HL-60/S4 treated with phorbol 12-myristate 13-acetate at 8.2 ng/mL for 4 days and 3 days (cell line): ENCODE data around the gene ZNF593.

Experiments
- in situ Hi-C: fragments of 300-500 bp; cut with MboI; formaldehyde crosslinking; loops from 2 replicates; pipeline ENCODE4 v1.15.0; 2022; ENCODE audit warnings: low sequenced_read_pairs

ZNF593 gene

GRCh38 chr1:26145960-26146294 lies 23.8 kb upstream of the ZNF593 start:
- in situ Hi-C loops = no loop called here

DNA sequence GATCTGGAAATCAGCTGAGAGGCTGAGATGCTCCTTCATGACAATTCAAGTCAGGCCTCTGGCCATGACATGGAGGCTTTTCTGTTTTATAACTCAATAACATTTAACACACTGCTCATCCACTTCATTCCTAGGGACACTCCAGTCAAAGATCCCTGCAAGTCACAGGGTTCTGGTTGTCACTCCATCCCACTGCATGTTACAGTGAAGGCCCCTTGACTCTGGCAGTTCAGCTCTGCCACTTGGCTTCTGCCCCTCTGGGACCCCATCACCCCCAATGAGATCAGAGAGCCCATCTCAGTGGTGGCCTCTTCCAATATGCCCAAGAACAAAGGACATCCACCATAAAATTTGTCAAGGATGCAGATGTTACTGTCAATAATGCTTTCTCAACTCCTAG lies 20.8 kb upstream of the ZNF593 start:
- in situ Hi-C loops = no loop called here

DNA sequence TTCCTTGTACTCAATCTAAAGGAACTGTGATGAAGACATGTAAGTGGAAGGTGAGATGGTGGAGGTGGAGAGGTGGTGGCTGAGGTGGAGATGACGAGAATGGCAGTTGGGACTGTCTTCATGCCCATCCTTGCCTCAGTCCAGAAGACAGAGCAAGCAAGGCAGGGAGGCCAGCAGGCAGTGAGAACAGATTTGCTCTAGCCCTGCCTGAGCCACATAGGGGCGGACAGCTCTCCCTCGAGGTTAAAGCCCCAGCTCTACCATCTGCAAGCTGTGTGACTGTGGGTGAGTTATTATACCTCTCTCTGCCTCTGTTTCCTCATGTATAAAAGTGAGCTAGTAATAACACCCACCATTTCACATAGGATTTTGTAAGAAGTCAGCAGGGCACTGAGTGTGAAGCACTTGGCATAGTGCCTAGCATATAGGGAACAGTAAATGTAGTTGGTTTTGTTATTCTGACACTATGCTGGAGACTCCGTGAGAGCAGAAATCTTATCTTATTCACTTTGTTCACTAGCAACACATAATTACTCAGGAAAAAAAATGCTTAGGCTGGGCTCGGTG lies 15.7 kb upstream of the ZNF593 start:
- in situ Hi-C loops = loop anchor here (10.0 kb wide), 1 partner anchor 49 kb away; no protein-coding TSS in a partner anchor

GRCh38 chr1:26154750-26155149 lies 15.0 kb upstream of the ZNF593 start:
- in situ Hi-C loops = loop anchor here (10.0 kb wide), 1 partner anchor 50 kb away; no protein-coding TSS in a partner anchor

- in situ Hi-C loops = loop anchor here (10.0 kb wide), 1 partner anchor 51 kb away; no protein-coding TSS in a partner anchor
Measured at GRCh38 chr1:26155370-26156284, 14.1 kb upstream of the ZNF593 start.

- in situ Hi-C loops = loop anchor here (10.0 kb wide), 1 partner anchor 52 kb away; no protein-coding TSS in a partner anchor
Measured at GRCh38 chr1:26156285-26157038, 13.2 kb upstream of the ZNF593 start.

DNA sequence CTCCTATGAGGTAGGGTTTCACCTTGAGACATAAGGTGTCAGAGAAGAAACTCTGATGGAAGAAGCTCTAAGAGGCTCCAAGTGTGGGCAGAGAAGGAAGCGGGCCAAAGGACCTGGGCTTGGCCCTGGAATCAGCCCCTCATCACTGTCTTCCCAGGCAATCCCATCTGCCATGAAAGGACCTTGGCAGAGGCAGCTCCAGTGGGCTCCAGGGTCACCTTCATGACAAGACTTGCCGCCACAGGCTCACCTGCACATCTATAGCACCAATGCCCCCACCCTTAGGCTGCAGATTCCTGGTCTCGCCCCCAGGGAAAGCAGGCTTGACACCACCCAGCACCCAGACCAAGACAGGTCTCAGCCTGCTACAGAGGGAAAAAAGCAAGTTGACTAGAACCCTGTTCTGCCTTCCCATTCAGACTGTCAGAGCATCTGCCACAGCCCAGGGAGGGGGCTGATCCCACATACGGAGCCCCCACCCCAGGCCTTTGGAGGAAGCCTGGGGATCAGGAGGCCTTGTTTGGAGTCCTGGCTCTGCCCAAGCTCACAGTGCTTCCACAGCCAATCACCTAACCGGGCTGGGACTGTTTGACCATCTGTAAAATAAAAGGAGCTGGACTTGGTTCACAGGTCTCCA lies 11.3 kb upstream of the ZNF593 start:
- in situ Hi-C loops = loop anchor here (10.0 kb wide), 1 partner anchor 54 kb away; no protein-coding TSS in a partner anchor

DNA sequence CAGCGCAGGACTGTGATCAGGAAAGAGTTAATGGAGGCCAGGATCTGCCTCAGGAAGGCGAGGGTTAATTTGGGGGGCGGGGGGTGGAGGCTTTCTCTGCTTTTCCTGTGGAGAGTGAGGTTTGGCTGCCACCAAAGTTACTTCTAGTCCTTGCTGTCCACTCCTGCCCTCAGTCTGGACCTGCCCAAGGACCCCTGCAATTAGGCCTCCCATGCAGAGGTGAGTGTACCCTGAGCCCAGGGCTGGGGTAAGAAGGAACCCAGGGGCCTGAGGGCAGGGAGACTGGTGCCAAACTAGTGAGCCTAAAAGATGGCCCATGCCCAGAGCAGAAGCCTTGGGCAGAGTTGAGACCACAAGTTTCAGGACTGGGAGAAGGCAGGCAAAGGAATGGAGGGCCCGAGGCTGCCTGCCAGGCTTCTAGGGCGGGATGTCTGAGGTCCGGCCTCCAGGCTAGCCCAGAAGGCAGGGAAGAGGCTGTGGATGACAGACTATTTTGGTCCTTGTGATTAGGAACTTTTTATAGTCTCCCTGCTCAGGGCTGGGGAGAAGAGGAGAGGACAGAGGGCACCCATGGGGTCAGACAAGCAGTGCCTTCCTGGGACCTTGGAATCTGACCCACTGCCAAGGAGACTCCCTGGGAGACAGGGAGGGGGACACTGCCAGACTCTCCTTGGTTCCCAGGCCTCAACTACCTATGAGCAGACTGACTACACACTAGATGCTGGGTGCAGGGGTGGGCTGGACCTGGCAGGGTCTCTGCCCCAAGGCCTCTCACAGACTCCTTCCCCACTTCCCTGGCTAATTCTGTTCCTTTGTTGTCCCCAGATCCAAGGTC lies 10.6 kb upstream of the ZNF593 start, which contains the start of gene FAM110D:
FAM110D (plus strand) TSS at position 172 of the 835 bp plus-strand sequence. CDS start 2,213 bp downstream, outside the sequence.
- in situ Hi-C loops = loop anchor here (10.0 kb wide), 1 partner anchor 54 kb away; no protein-coding TSS in a partner anchor

- in situ Hi-C loops = loop anchor here (10.0 kb wide), 1 partner anchor 55 kb away; no protein-coding TSS in a partner anchor
Measured at GRCh38 chr1:26159743-26160039, 10.0 kb upstream of the ZNF593 start.

DNA sequence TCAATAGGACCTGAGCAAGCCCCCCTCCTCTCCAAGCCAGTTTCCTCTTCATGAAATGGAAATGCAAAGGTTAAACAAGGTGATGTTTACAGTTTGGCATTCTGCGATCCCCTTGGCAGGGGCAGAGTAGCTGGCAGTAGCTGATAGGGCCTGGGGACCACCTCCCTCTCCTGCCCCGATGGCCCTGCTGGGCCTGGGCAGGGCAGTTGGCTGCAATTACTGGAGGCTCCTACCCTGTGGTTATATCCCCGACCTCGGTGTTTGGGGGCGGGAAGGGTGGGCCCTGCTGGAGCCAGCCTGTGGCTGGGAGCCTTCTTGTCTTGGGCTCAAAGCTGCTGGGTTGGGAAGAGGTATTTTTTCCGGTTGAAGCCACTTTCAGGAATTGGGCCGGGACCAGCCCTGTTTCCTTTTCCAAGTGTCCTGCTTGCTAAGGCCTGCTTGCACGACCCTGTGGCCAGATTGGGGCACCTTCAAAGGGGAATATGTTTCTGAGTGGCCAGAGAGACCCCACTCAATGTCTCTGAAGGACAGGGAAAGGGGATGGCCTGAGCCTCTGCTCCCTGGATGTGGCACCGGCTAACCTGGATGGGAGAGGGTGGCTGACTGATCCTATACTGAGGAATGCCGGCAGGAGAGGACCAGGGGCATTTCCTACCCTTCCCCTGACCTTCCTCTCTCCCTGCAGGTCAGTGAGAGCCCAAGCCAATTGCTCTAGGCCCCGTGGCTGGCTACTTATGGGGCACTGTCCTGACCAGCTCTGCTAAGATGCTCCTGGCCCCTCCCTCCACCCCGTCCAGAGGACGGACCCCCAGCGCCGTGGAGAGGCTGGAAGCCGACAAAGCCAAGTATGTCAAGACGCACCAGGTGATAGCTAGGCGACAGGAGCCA lies 8.9 kb upstream of the ZNF593 start:
- in situ Hi-C loops = no loop called here

DNA sequence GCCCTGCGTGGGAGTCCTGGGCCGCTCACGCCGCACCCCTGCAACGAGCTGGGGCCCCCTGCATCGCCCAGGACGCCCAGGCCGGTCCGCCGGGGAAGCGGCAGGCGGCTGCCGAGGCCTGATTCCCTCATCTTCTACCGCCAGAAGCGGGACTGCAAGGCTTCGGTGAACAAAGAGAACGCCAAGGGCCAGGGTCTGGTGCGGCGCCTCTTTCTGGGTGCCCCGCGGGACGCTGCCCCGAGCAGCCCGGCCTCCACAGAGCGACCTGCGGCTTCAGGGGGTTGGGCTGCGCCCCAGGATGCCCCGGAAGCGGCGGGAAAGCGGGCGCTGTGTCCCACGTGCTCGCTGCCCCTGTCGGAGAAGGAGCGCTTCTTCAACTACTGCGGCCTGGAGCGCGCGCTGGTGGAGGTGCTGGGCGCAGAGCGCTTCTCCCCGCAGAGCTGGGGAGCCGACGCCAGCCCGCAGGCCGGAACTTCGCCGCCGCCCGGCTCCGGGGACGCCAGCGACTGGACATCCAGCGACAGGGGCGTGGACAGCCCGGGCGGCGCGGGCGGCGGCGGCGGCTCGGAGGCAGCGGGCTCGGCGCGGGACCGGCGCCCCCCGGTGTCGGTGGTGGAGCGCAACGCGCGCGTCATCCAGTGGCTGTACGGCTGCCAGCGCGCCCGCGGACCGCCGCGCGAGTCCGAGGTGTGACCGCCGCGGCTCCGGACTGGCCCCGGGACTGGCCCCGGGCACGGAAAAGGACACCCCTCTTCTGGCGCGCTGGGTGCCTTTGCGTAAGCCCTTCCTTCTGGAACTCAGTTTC lies 8.1 kb upstream of the ZNF593 start:
- in situ Hi-C loops = no loop called here

DNA sequence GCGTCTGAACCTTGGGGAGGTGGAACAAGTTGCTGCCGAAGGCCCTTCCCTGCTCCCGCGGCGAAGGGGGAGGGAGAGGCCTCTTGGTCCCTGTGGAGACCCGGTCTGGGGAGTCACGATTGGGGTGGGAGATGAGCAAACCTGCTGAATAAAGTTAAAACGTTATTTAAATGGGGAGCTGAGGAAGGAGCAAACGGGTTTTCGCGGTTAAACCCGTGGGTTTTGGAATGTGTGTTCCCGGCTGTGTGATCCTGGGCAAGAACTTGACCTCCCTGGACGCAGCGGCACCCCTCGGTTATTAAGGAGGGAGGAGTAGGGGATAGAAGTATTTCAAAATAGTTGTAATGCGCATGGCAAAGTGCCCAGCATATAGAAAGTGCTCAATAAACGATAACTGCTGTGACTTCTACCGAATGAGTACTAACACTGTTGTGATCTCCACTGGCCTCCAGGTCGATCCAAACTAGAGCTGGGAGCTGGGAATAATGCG lies 7.4 kb upstream of the ZNF593 start:
- in situ Hi-C loops = no loop called here

DNA sequence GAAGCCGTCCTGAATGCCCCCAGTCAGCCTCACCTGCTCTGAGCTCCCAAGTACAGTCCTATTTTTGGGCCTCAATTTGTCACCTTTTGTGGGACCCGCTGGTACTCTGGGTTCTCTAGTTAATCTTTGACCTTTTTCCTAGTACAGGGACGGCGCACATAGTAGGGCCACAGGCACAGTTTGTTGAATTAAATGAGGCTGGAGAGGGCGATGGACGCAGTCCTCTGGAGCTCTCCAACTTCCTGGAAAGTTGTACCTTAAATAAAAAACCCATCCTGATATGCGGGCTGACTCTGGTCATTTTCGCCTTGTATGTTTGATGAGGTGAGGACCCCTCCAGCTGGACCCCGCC lies 6.0 kb upstream of the ZNF593 start:
- in situ Hi-C loops = no loop called here

DNA sequence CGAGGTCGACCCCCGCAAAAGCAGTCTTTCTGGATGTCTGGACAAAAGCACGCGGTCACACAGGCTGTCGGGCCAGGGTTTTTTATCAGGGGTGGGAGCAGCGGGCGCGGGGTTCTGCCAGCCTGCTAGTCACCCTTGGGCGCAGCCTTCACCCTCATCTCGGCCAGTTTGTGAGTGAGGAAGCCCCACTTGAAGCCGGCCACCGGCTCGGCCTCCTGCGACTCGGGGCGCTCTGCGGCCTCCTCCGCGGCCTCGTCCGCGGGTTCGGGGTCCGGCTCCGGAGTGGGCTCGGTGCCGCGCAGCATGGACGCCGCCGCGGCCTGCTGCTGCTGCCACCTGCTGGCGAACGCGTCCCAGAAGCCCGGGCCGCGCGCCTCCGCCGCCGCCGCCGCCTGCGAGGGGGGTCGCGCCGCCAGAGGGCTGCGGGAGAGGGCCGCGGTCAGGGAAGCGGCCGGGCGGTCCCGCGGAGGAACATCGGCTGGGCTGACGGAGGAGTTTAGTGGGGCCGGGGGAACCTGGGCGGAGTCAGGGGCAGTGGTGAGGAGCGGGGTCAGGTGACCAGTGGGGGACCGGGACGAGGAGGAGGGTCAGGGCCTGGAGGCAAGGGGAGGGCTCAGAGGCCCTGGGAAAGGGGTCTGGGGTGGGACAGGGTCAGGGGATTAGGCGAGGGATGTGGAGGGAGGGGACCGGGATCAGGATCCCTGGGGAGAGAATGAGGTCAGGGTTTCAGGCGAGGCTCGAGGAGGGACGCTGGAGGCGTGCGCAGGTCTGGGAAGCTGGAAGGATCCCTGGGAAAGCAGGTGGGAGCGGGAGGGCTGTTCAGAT lies 5.5 kb upstream of the ZNF593 start:
- in situ Hi-C loops = no loop called here

- in situ Hi-C loops = no loop called here
Measured at GRCh38 chr1:26164861-26165842, 4.6 kb upstream of the ZNF593 start.

DNA sequence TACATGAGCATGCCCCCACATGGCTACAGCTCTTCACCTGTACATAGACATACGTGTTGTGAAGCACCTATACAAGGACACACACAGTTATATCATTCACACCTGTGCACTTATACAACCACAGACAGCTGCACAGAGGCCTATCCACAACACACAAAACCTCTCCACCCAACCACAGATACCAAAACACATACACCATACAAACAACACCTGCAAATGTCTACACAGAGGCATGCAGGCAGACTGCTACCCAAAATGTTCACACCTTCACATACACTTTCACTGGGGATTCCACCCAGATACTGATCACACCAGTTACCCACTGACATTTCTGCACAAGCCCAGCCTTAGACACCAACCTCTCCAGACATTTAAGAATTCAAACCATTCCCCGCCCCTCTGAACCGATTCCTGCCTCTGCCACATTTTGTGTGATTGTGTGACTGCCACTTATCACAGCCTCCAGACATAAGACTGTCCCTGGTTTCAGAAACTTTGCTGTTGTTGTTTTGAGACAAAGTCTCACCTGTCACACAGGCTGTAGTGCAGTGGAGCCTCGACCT lies 2.9 kb upstream of the ZNF593 start:
- in situ Hi-C loops = no loop called here
